ENCODE results near the gene PALM.

DNA sequence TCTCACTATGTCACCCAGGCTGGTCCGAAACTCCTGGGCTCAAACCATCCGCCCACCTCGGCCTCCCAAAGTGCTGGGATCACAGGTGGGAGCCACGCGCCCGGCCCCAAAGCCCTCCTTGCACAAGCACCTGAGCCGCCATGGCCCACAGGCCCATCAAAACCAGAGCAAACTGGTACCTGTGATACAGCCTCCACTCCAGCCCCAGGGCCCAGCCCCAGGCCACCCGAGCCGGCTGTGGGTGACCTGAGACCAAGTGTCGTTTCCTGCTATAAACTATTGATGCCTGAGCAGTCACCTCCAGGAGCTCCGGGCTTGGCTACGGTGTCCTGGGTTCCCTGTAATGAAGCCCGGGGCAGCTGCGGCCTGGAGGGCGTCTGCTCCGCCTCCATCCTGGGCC is 78.8 kb downstream of the PALM start:
- TF ChIP-seq RXRA (IDR thresholded peaks at IDR 0.05) (no peak), CTCF (IDR thresholded peaks at IDR 0.05; ENCODE audit: low read depth, low read length, missing input control) (no peak), REST (IDR thresholded peaks at IDR 0.05) (no peak), FOXA1 (IDR thresholded peaks at IDR 0.05) (no peak), TAF1 (conservative IDR thresholded peaks at IDR 0.05) (no peak), SP1 (IDR thresholded peaks at IDR 0.05) (no peak), ATF3 (IDR thresholded peaks at IDR 0.05) (no peak), GABPA (IDR thresholded peaks at IDR 0.05 in 1 of 2, conservative IDR thresholded peaks at IDR 0.05 in 1 of 2) (no peak), JUND (IDR thresholded peaks at IDR 0.05) (no peak), EGR1 (IDR thresholded peaks at IDR 0.05; ENCODE audit: low read depth in 2 of 2) (no peak), YY1 (IDR thresholded peaks at IDR 0.05) (no peak), RAD21 (IDR thresholded peaks at IDR 0.05) (no peak), HNF4G (IDR thresholded peaks at IDR 0.05) (no peak)
- TF ChIP-seq, protein P1, sequence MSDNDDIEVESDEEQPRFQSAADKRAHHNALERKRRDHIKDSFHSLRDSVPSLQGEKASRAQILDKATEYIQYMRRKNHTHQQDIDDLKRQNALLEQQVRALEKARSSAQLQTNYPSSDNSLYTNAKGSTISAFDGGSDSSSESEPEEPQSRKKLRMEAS (IDR thresholded peaks at IDR 0.05): no peak
